ENCODE measurements around the gene MB21D2.

The MB21D2 gene

GRCh38 chr3:192848371-192849233, 69.1 kb downstream of the MB21D2 start:
- Histone ChIP-seq H3K27me3 (ENCODE audit: control insufficient read depth, insufficient read depth, low read length) (no peaks in the 10 kb centered on the region), H3K9me3 (ENCODE audit: control insufficient read depth, low read length) (no peaks in the 10 kb centered on the region), H3K9ac (ENCODE audit: low read length) (no peak overlapping the region), H3K4me1 (ENCODE audit: control insufficient read depth, insufficient read depth, low read length) (peaks cover 80% of the 10 kb centered on the region), H3K36me3 (ENCODE audit: control insufficient read depth, insufficient read depth, low read length) (no peaks in the 10 kb centered on the region), H3K4me3 (ENCODE audit: low read length) (no peak overlapping the region)

- Histone ChIP-seq H3K36me3 (ENCODE audit: control insufficient read depth, insufficient read depth, low read length) (no peaks in the 10 kb centered on the region), H3K27me3 (ENCODE audit: control insufficient read depth, insufficient read depth, low read length) (no peaks in the 10 kb centered on the region), H3K9ac (ENCODE audit: low read length) (no peak overlapping the region), H3K4me1 (ENCODE audit: control insufficient read depth, insufficient read depth, low read length) (peaks cover 79% of the 10 kb centered on the region), H3K9me3 (ENCODE audit: control insufficient read depth, low read length) (no peaks in the 10 kb centered on the region), H3K4me3 (ENCODE audit: low read length) (no peak overlapping the region)
These were observed 69.7 kb downstream of the MB21D2 start for GRCh38 chr3:192847941-192848340.

- H3K4me1 ChIP-seq (ENCODE audit: control insufficient read depth, insufficient read depth, low read length): peaks cover 67% of the 10 kb centered on the region
- no peak overlapping the region for H3K4me3 ChIP-seq (ENCODE audit: low read length)
- H3K9ac ChIP-seq (ENCODE audit: low read length): no peak overlapping the region
- H3K27me3 ChIP-seq (ENCODE audit: control insufficient read depth, insufficient read depth, low read length): no peaks in the 10 kb centered on the region
- H3K9me3 ChIP-seq (ENCODE audit: control insufficient read depth, low read length): no peaks in the 10 kb centered on the region
- H3K36me3 ChIP-seq (ENCODE audit: control insufficient read depth, insufficient read depth, low read length): no peaks in the 10 kb centered on the region
These were observed 72.2 kb downstream of the MB21D2 start for GRCh38 chr3:192845526-192845855.

- peaks cover 62% of the 10 kb centered on the region for H3K4me1 ChIP-seq (ENCODE audit: control insufficient read depth, insufficient read depth, low read length)
- H3K27me3 ChIP-seq (ENCODE audit: control insufficient read depth, insufficient read depth, low read length): no peaks in the 10 kb centered on the region
- no peaks in the 10 kb centered on the region for H3K9me3 ChIP-seq (ENCODE audit: control insufficient read depth, low read length)
- H3K4me3 ChIP-seq (ENCODE audit: low read length): no peak overlapping the region
- H3K36me3 ChIP-seq (ENCODE audit: control insufficient read depth, insufficient read depth, low read length): no peaks in the 10 kb centered on the region
- no peak overlapping the region for H3K9ac ChIP-seq (ENCODE audit: low read length)
These were observed 72.7 kb downstream of the MB21D2 start for GRCh38 chr3:192844836-192845525.

- H3K4me1 ChIP-seq (ENCODE audit: control insufficient read depth, insufficient read depth, low read length): peaks cover 59% of the 10 kb centered on the region
- no peaks in the 10 kb centered on the region for H3K27me3 ChIP-seq (ENCODE audit: control insufficient read depth, insufficient read depth, low read length)
- H3K4me3 ChIP-seq (ENCODE audit: low read length): no peak overlapping the region
- no peaks in the 10 kb centered on the region for H3K36me3 ChIP-seq (ENCODE audit: control insufficient read depth, insufficient read depth, low read length)
- H3K9me3 ChIP-seq (ENCODE audit: control insufficient read depth, low read length): no peaks in the 10 kb centered on the region
- H3K9ac ChIP-seq (ENCODE audit: low read length): no peak overlapping the region
These were observed 73.2 kb downstream of the MB21D2 start for GRCh38 chr3:192844486-192844765.

- Histone ChIP-seq H3K4me1 (ENCODE audit: control insufficient read depth, insufficient read depth, low read length) (peaks cover 59% of the 10 kb centered on the region), H3K9ac (ENCODE audit: low read length) (no peak overlapping the region), H3K9me3 (ENCODE audit: control insufficient read depth, low read length) (no peaks in the 10 kb centered on the region), H3K36me3 (ENCODE audit: control insufficient read depth, insufficient read depth, low read length) (no peaks in the 10 kb centered on the region), H3K27me3 (ENCODE audit: control insufficient read depth, insufficient read depth, low read length) (no peaks in the 10 kb centered on the region), H3K4me3 (ENCODE audit: low read length) (no peak overlapping the region)
These were observed 73.8 kb downstream of the MB21D2 start for GRCh38 chr3:192843723-192844485.

GRCh38 chr3:192843119-192843518, 74.5 kb downstream of the MB21D2 start:
- no peaks in the 10 kb centered on the region for H3K9me3 ChIP-seq (ENCODE audit: control insufficient read depth, low read length)
- H3K36me3 ChIP-seq (ENCODE audit: control insufficient read depth, insufficient read depth, low read length): no peaks in the 10 kb centered on the region
- H3K27me3 ChIP-seq (ENCODE audit: control insufficient read depth, insufficient read depth, low read length): no peaks in the 10 kb centered on the region
- no peak overlapping the region for H3K4me3 ChIP-seq (ENCODE audit: low read length)
- peaks cover 54% of the 10 kb centered on the region for H3K4me1 ChIP-seq (ENCODE audit: control insufficient read depth, insufficient read depth, low read length)
- no peak overlapping the region for H3K9ac ChIP-seq (ENCODE audit: low read length)

- Histone ChIP-seq H3K9me3 (ENCODE audit: control insufficient read depth, low read length) (no peaks in the 10 kb centered on the region), H3K4me3 (ENCODE audit: low read length) (no peak overlapping the region), H3K27me3 (ENCODE audit: control insufficient read depth, insufficient read depth, low read length) (no peaks in the 10 kb centered on the region), H3K9ac (ENCODE audit: low read length) (no peak overlapping the region), H3K4me1 (ENCODE audit: control insufficient read depth, insufficient read depth, low read length) (peaks cover 50% of the 10 kb centered on the region), H3K36me3 (ENCODE audit: control insufficient read depth, insufficient read depth, low read length) (no peaks in the 10 kb centered on the region)
These were observed 74.9 kb downstream of the MB21D2 start for GRCh38 chr3:192842711-192843110.

- H3K27me3 ChIP-seq (ENCODE audit: control insufficient read depth, insufficient read depth, low read length): no peaks in the 10 kb centered on the region
- peaks cover 45% of the 10 kb centered on the region for H3K4me1 ChIP-seq (ENCODE audit: control insufficient read depth, insufficient read depth, low read length)
- no peak overlapping the region for H3K4me3 ChIP-seq (ENCODE audit: low read length)
- no peak overlapping the region for H3K9ac ChIP-seq (ENCODE audit: low read length)
- H3K9me3 ChIP-seq (ENCODE audit: control insufficient read depth, low read length): no peaks in the 10 kb centered on the region
- no peaks in the 10 kb centered on the region for H3K36me3 ChIP-seq (ENCODE audit: control insufficient read depth, insufficient read depth, low read length)
These were observed 75.5 kb downstream of the MB21D2 start for GRCh38 chr3:192842138-192842537.

- H3K4me3 ChIP-seq (ENCODE audit: low read length): peak overlapping the region; percentile 3
- peaks cover 37% of the 10 kb centered on the region for H3K4me1 ChIP-seq (ENCODE audit: control insufficient read depth, insufficient read depth, low read length)
- no peak overlapping the region for H3K9ac ChIP-seq (ENCODE audit: low read length)
- H3K27me3 ChIP-seq (ENCODE audit: control insufficient read depth, insufficient read depth, low read length): no peaks in the 10 kb centered on the region
- H3K36me3 ChIP-seq (ENCODE audit: control insufficient read depth, insufficient read depth, low read length): no peaks in the 10 kb centered on the region
- no peaks in the 10 kb centered on the region for H3K9me3 ChIP-seq (ENCODE audit: control insufficient read depth, low read length)
These were observed 76.2 kb downstream of the MB21D2 start for GRCh38 chr3:192841428-192841827.

GRCh38 chr3:192840143-192840836, 77.4 kb downstream of the MB21D2 start:
- H3K9ac ChIP-seq (ENCODE audit: low read length): no peak overlapping the region
- H3K9me3 ChIP-seq (ENCODE audit: control insufficient read depth, low read length): no peaks in the 10 kb centered on the region
- H3K36me3 ChIP-seq (ENCODE audit: control insufficient read depth, insufficient read depth, low read length): no peaks in the 10 kb centered on the region
- no peaks in the 10 kb centered on the region for H3K27me3 ChIP-seq (ENCODE audit: control insufficient read depth, insufficient read depth, low read length)
- peaks cover 31% of the 10 kb centered on the region for H3K4me1 ChIP-seq (ENCODE audit: control insufficient read depth, insufficient read depth, low read length)
- H3K4me3 ChIP-seq (ENCODE audit: low read length): no peak overlapping the region

Measured in mucosa of stomach (tissue), 1 donor.